ENCODE measurements around the gene WDR74.

- TF ChIP-seq CTCF (IDR thresholded peaks at IDR 0.05) (no peak), POLR2A (IDR thresholded peaks at IDR 0.05) (no peak)
Measured at GRCh38 chr11:62846177-62846576, 6.8 kb upstream of the WDR74 start.

All from upper lobe of left lung (tissue), 4 donors.